Eye (tissue), 1 donor: ENCODE measurements around the gene OCA2.

ENCODE experiments used
- DNase-seq: peaks from one replicate; pipeline ENCODE4 v3.0.0-alpha.2; 2015

OCA2 gene

GRCh38 chr15:28101983-28102441 is 2.9 kb upstream of the OCA2 start:
- no peak for DNase-seq

- DNase-seq = no peak
Observed at GRCh38 chr15:28101201-28101600, 2.1 kb upstream of the OCA2 start.

- peak; percentile 62 for DNase-seq
Observed at GRCh38 chr15:28100516-28101195, 1.5 kb upstream of the OCA2 start.

GRCh38 chr15:28099555-28100140 is 533 bp upstream of the OCA2 start:
- DNase-seq = no peak

GRCh38 chr15:28098360-28098765 is 752 bp downstream of the OCA2 start:
- no peak for DNase-seq

GRCh38 chr15:28097656-28098359 is 1.3 kb downstream of the OCA2 start:
- DNase-seq = peak; percentile 32

GRCh38 chr15:28096670-28097431 is 2.3 kb downstream of the OCA2 start:
- peak; percentile 81 for DNase-seq

- no peak for DNase-seq
Observed at GRCh38 chr15:28096411-28096669, 2.8 kb downstream of the OCA2 start.

- peak; percentile 72 for DNase-seq
Observed at GRCh38 chr15:28094732-28095521, 4.2 kb downstream of the OCA2 start.

- peak; percentile 26 for DNase-seq
Observed at GRCh38 chr15:28093752-28094535, 5.2 kb downstream of the OCA2 start.

GRCh38 chr15:28091313-28091712 is 7.8 kb downstream of the OCA2 start:
- no peak for DNase-seq

- DNase-seq = peak; percentile 80
Observed at GRCh38 chr15:28086175-28086703, 12.9 kb downstream of the OCA2 start.

GRCh38 chr15:28085489-28086174 is 13.5 kb downstream of the OCA2 start:
- DNase-seq = no peak

- DNase-seq = no peak
Observed at GRCh38 chr15:28084547-28084946, 14.6 kb downstream of the OCA2 start.

GRCh38 chr15:28082891-28083684 is 16.0 kb downstream of the OCA2 start:
- DNase-seq = no peak

GRCh38 chr15:28081594-28081993 is 17.5 kb downstream of the OCA2 start:
- DNase-seq = no peak

GRCh38 chr15:28080386-28080785 is 18.7 kb downstream of the OCA2 start:
- peak; percentile 21 for DNase-seq

- no peak for DNase-seq
Observed at GRCh38 chr15:28079313-28079969, 19.7 kb downstream of the OCA2 start.

GRCh38 chr15:28078191-28078719 is 20.9 kb downstream of the OCA2 start:
- DNase-seq = no peak
